ENCODE results near the gene ICOS. TPM values are rescaled to one million over a fixed set of nuclear protein-coding genes. Genes with fewer than 3 reads are reported as not detected.
"Not testable (repeated sequence)": the region's sequence is repeated elsewhere in the genome, so short reads cannot be mapped to it uniquely, and the experiment has no call there.

The ICOS gene
- polyA plus RNA-seq, 1 donor: not detected

DNA sequence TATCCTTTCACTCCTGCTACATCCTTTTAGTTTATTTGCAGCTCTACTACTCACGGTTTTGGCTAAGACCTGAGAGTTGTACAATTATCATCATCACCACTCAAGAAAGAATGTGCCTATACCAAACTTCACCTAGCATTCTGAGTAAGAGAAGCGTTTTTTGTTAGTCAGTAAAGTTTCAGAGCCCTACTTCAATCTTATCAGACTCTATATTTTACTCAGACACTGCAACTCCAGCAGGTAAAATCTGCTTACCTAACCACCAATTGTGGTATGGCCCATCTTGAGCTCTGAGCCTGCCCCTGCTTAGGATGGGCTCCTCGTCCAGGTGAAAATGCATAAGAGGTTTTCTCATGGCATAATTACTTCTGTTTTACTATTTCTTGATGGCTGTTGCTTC is 37.1 kb downstream of the ICOS start:
- no peak for DNase-seq

DNA sequence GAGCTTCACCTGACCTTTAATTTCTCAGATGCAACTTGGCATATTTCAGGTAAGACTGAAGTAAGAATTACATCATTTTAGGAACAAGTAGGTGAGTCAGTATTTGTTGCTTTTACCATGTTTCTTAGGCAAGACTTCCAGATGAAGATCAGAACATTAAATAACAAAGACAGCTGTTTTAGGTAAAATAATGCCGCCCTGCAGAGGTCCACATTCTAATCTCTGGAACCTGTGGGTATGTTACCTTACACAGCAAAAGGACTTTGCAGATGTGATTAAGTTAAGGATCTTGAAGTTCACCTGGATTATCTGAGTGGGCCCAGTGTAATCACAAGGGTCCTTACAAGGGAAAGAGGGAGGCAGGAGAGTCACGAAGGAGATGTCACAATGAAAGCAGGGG is 39.3 kb downstream of the ICOS start:
- no peak for DNase-seq

DNA sequence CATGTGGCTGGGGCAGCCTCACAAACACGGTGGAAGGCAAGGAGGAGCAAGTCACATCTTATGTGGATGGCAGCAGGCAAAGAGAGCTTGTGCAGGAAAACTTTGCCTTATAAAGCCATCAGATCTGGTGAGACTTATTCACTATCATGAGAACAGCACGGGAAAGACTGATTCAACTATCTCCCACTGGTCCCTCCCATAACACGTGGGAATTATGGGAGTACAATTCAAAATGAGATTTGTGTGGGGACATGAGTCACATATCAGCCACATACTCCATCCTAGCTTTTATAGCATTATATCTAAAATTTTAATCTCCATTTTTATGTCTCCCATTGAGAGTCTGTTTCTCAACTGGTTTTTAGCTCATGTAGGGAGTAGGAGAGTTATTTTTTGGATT is 45.7 kb downstream of the ICOS start:
- no peak for DNase-seq

DNA sequence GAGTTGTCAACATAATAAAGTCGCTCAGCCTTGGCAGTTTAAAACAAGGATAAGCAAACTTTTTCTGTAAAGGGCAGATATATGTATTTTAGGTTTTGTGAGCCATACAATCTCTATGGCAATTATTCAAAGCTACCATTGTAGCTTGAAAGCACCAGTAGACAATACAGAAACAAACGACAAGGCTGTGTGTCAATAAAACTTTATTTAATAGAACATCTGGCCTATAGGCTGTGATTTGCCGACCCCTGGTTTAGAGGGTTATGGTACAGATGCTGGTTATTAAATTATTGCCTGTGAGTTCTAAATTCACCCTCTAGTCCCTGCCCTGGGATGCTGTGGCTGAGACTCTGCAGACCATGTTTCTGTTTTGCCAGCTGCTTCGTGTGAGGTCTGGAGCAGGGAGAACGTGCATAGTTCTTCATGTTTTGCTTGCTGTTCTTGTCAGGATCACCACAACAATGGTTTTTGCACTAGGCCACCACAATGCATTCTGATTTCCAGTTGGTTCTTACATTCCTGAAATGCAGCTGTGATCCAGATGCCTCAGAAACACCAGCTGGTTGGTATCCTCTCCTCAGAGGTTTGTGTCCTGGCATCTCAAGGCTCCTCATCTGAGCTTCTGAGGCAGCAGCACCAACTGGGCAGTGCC is 46.6 kb downstream of the ICOS start:
- DNase-seq: no peak

DNA sequence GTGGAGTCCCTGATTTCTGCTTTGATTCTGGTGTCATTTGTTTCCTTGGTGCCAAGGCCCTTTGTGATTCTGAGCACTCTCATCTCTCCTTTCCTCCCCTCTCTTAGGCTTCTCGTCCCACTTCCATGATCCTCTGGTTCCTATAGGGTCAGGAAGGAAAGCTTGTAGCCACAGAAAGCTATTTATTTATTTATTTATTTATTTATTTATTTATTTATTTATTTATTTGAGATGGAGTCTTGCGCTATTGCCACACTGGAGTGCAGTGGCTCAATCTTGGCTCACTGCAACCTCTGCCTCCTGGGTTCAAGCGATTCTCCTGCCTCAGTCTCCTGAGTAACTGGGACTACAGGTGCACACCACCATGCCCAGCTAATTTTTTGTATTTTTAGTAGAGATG is 49.4 kb downstream of the ICOS start:
- DNase-seq: not testable (repeated sequence)

DNA sequence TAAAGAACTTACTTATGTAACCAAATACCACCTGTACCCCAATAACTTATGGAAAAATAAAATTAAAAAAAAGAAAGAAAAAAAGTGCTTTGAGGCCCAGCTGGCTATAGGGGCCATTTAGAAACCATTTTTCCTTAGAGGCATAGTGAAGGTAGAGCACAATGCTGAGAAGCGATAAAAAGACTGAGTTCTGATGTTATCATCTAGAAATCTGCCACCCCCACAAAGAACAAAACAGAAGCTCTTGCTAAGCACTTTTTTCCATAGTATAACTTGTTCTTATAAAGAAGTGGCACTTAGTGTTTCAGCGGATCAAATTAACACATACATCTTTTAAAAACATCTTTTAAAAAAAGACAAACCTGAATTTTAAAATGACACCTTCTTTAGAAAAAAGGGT is 51.4 kb downstream of the ICOS start:
- no peak for DNase-seq

DNA sequence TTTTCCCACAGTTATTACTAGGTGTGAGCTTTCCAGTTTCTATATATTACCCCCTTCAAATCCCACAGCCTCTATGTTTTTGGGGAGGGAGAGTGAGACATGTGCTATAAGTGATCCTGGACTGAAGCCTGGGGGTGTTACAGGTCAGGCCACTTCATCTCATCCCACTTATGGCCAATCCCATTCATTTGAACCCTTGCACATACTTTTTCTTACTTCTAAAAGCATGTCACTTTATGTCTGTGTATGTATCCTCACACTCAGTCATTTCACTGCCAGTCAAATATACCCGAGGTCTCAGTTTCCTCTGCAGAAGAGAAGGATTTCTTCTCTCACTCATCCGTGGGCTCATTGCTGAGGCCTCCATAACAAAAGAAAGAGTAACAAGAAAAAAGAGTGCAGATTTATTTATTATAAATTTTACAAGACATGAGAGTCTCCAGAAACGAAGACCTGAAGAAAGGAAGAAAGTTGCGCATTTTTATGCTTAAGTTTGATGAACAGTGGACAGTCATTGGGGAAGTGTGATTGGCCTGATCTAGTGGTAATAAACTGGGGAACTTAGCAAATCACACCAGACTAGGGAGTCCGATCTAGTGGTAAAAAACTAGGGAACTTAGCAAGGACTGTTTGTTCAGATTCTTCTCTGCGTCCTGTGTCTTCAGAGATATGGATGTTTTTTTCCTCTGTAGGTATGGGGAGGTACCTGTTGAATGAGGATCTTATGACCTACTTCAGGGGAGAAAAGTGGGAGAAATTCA is 52.1 kb downstream of the ICOS start:
- DNase-seq: no peak

DNA sequence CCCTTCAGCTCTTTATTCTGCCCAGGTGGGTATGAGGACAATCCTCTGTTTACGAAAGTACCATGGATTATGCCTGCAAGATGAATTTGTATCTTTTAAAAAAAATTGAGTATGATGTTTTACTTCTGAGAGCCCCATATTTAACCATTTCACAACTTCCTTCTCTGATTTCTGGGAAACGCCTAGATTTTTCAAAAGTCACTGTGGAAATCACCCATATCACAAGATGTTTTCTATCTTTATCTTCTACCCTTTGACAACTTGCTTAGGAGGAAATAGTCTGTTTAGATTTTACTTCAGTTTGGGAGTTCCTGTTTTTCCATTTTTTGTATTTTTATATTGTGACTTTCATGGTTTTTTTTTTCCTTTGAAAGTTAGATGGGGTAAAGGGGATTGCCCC is 53.0 kb downstream of the ICOS start:
- no peak for DNase-seq

DNA sequence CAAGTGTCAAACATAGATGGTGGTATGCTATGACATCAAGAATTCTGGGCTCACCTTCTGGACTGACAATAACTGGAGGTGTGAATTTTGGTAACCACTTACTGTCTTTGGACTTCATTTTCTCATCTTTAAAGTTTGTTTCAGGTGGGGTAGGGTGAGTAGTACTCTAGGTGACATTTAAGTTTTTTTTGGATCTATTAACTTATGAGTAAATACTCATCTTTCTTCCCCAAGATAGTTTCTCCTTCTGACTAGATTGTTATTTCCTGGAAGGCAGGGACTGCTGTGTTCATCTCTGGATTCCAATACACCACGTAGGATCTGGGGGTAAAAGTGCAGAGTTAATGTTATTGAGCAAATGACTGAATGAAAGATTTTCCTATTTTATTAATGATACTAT is 55.9 kb downstream of the ICOS start:
- no peak for DNase-seq

DNA sequence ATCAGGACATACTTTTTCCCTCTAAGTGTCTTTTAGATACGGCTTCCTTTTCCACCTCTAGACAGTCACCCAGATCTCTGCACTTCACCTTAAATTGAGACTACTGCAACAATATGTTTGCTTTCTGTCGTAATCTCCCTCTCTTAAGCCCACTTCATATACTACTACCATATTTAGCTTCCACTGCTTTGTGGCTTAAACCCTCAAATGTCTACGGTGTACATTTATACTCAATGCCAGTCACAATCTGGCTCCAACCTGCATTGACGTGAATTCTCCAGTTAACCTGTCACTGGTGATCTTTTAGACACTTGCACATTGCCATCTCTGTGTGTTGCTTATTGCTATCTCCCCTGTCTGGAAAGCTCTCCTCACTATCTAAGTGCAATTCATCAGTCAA is 56.4 kb downstream of the ICOS start:
- DNase-seq: no peak

DNA sequence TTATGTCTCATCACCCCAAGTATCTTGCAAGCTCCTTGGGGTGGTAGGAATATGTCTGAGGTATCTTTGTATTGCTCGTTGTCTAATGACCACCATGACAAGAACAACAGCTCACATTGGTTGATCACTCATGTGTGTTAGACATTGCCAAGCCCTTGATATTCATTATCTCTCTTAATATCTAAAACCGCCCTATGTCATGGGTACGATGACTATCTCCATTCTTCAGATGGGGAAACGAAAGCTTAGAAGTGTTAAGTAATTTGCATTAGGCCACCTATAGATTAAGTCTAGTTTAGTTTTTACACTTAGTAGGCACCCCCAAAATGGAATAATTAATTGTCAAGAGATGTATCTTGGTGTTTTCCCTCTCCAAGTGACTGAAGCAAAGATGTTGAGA is 57.0 kb downstream of the ICOS start:
- no peak for DNase-seq

DNA sequence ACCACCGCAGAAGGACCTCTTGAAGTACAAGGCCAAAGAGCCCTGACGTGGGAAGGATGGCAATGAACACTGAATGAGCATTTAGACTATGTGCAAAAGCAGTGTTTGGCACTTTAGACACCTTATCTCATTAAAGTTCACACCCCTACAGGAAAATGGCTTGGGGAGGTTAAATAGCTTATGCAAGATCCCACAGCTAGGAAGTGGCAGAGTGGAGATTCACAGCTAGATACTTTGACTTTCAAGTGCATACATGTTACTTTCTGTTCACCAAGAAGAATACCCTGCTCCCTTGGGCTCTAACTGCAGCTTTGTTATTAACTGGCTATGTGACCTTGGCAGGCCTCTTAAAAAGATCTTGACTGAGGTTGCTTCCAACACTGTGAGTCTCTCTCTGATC is 58.2 kb downstream of the ICOS start:
- no peak for DNase-seq

DNA sequence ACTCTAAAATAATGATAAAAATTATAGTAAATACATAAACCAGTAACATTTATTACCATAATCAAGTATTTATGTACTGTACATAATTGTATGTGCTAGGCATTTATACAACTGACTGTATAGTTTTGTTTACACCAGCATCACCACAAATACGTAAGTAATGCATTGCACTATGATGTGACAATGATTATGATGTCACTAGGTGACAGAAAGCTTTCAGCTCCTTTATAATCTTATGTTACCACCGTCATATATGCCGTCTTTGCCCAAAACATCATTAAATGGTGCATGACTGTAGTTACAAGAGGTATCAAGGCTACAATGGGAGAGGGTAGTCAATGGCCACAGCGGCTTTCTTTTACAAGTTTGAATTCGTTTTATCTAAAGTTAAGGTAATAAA is 60.1 kb downstream of the ICOS start:
- no peak for DNase-seq

DNA sequence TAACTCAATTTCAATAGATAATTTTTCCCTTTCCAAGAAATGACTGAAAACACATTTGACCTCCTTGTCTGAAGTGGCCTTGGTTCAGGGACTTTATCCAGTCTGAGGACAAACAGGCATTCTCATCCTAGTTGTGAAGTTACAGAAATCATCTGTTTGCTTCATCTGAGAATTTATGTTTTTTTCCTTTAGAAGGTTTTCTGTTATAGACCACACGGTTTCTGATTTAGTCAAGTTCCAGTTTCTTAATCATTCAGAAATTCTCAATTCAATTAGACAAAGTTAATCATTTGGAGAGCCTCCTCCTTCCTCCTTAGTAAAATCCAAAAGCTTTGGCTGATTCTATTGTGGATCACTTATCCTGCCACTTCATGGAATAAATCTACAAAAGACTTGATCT is 60.9 kb downstream of the ICOS start:
- no peak for DNase-seq

DNA sequence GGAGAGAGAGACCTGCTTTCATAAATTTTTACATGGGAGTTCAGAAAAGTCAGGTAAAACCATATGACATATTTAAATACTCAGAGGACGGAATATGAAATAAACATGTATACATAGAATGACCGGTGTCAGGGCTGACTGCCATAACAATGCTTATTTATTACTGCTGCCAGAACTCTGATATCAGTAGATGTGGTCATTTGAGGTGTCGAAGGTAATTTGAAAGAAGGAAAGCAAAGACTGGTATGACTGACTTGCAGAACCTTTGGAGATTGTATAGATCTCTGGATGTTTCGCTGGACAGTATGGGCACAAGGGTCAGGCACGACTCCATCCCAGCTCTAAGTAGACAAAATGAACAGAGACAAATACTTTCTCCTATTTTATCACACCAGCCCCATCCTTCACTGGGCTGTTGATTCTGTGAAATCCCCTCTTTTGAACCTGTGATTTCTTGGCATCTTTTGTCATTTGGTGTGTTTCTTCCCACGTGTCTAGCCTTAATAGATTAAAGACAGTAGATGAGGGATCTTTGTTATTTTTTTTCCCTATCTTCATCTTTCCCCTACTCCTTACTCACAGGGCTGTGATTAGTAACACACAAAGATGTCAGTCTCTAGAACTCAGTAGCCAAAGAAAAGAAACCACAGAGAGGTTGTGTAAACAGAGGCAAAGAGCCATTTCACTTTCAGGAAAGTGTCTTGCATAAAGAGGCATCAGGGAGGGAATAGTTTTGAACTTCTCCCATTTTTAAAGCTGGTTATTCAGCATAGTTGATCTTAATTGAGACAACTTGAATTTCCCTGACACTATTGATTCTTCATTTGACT is 61.6 kb downstream of the ICOS start:
- no peak for DNase-seq

DNA sequence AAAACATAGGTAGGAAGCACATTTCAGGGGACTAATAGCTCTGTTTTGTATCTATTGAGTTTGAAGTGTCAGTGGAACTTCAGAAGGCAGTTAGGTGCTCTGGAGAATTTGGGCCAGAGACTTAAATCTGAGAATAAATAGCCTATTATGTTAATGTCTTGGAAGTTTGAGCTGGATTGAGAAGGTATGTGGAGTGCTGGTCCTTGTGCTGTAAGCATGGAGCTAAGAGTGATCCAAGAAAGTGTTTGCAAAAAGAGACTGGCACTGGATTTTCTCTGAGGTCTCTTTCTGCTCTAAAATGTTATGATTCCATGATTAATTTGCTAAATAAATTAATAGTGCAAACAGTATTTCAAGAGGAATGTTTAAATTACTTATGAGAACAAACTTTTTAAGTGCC is 63.3 kb downstream of the ICOS start:
- no peak for DNase-seq

DNA sequence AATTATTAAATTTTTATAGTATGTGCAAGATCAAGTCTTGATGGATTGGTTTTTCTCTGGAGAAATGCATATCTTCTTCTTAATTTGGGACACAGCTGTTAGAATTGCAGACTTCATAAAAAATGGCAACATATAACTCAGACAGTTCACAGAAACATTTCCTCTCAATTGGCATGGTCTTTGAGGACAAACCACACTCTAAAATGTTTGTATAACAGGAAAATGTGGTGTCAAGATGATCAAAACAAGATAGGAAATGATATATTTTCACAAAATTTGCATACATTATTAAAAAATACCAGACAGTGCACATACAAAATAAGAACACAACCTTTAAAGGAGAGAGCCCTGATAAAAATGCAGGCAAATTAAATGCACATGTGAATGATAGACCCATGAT is 63.9 kb downstream of the ICOS start:
- DNase-seq: no peak

DNA sequence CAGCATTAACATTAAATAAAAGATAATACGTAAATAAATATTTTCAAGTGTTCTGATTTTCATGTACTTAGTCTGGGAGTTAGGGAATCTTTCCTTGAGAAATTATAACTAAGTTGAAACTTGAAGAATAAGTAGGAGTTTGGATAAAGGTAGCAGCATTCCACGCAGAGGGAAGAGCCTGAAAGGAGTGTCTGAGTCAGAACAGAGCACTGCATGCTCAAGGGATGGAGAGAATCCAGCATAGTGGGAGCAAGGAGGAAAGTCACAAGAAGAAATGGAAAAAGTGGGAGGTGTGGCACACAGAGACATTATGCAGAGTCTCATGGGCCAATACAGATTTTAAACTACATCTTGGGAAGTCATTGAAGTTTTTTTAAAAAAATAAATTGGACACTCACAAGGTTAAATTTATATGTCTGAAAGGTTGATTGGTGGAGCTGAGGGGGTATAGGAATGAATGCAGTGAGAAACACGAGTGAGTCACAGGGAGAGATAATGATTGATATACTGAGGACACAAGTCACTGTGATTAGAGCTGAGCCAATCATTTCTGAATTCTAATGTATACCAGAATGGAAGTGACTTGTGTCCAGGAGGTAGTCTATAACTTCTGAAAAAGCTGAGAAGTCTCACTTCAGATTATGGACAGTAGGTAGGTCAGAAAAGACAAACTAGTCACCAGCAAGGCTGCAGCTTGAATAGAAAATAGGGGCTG is 66.9 kb downstream of the ICOS start:
- DNase-seq: no peak

DNA sequence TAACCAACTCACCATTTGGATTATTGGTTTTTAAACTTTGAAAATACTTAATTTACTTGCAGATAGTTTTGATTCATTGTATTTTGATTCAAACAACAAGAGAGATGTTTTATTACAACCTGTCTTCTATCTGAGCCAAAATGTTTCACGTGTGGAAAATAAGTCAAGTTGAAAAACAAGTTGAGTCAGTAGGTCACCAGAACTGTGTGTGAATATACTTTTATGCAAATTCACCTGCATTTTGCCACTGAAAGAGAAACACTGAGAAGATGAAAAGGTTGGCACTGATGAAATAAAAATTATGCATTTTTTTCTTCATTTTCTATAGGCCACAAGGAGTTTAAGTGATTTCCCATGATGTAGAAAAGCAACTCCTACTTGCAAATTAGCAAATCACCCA is 68.3 kb downstream of the ICOS start:
- no peak for DNase-seq

DNA sequence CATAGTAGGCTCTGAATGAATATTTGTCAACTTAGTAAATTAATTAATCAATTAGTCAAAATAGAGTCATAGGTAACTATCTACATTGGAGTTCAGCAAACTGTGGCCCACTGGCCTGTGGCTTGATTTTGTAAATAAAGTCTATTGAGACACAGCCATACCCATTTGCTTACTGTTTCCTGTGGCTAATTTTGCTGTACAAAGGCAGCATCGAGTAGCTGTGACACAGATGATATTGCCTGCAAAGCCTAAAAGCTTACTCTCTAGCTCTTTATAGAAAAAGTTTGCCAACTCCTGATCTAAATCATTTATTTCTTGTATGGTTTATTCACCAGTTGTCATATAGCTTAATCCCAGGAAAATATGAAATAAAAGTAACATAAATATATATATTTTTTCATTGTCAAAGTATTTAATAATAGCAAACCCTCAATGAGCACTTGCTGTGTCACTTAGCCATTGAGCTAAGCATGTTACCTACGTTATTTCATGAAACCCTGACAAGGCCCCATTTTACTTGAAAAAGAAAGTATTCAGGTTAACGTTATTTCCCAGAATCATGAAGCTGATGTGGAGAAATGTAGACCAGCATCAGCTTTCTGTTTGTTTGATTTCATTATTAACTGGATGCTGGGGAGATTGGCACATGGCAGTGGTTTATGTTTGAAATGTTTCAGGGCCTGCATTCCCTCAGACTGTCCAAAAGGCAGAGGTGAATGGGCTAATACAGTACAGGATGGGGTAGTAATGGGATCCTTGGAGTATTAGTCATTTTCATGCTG is 69.6 kb downstream of the ICOS start:
- DNase-seq: no peak

DNA sequence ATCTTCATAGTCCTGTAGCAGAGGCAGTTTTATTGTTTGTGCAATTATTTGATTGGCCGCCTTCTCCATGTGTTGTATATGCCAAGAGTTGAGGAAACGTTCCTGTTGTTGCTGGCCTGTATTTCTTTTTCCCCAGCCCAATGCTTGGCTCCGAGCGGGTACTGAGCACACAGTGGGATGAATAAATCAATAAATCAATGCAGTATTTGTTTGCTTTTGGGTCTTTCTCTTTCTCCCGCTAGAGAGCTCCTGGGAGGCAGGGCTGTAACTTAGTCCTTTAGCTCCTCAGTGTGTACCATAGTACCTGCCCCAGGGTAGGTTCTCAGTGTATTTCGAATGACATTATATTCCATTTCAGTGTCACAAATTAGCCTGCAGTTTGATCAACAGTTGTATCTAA is 71.8 kb downstream of the ICOS start:
- no peak for DNase-seq
